A549 (cell line): ENCODE measurements around the gene GRM4. TPM values are rescaled to one million over a fixed set of nuclear protein-coding genes. Genes with fewer than 3 reads are reported as not detected.

ENCODE experiments used
- ATAC-seq, 2 experiments: fragments of 200-7000 bp in 1 of 2; fragments of >200 bp in 1 of 2; cut with Nextera tagmentation in 1 of 2; cut with Tn5 transposase in 1 of 2; 3 replicates each; pipeline versions ENCODE4 v1.8.0 to v1.9.1; 2018 to 2020; ENCODE audit warnings: mild to moderate bottlenecking in 1 of 2, moderate library complexity in 1 of 2
- CTCF ChIA-PET: fragments of 300-600 bp; sonication (Branson Sonifier 250); formaldehyde crosslinking; extraction: SDS; loops from one replicate; lab custom pipeline; 2021; ENCODE audit warnings: antibody characterized with exemption, inconsistent platforms; lab: Yijun Ruan, JAX
- POLR2A ChIA-PET: fragments of 350-600 bp; formaldehyde crosslinking; extraction: SDS; loops from one replicate; lab custom pipeline; 2021; ENCODE audit warnings: antibody characterized with exemption, inconsistent platforms; lab: Yijun Ruan, JAX
- DNase-seq, 2 experiments: peaks; one replicate each; pipeline versions ENCODE4 v3.0.0 to v3.0.0-alpha.2; 2011 to 2016; ENCODE audit warnings: low read depth in 1 of 2, low spot score in 1 of 2
- FAIRE-seq: peaks from 2 replicates; lab custom pipeline; 2011; peaks lifted over from hg19 to GRCh38; lab: Jason Lieb, UNC
- H3K27ac ChIP-seq, 2 experiments: fragments of >200 bp; sonication (Bioruptor Twin); formaldehyde crosslinking; 3 replicates each; pipeline ENCODE4 v1.5.1; 2016 to 2017
- H3K4me1 ChIP-seq: fragments of >200 bp; sonication (Bioruptor Twin); formaldehyde crosslinking; 3 replicates; pipeline ENCODE4 v1.6.1; 2016
- H3K4me2 ChIP-seq: fragments of >200 bp; sonication (Bioruptor Twin); formaldehyde crosslinking; 3 replicates; pipeline ENCODE4 v1.6.1; 2016
- H3K4me3 ChIP-seq: fragments of >200 bp; sonication (Bioruptor Twin); formaldehyde crosslinking; 3 replicates; pipeline ENCODE4 v1.5.1; 2016
- H3K9me3 ChIP-seq: fragments of >200 bp; sonication (Bioruptor Twin); formaldehyde crosslinking; 3 replicates; pipeline ENCODE4 v1.6.1; 2016
- BHLHE40 ChIP-seq: IDR thresholded peaks from 2 replicates; pipeline ENCODE4 v1.6.1; 2012; ENCODE audit warnings: low read depth, low read length, inconsistent platforms
- CEBPB ChIP-seq, 2 experiments: fragments of >200 bp in 1 of 2; sonication (Bioruptor Twin) in 1 of 2; formaldehyde crosslinking in 1 of 2; IDR thresholded peaks; 2 replicates each; pipeline ENCODE4 v1.6.1; 2012 to 2016
- CHD2 ChIP-seq: fragments of 150-350 bp; IDR thresholded peaks from 2 replicates; pipeline ENCODE4 v1.6.1; 2014; ENCODE audit warnings: low read length; ENCODE audit not compliant: partially characterized antibody
- CHD4 ChIP-seq: fragments of 200-600 bp; sonication (generic); IDR thresholded peaks from 2 replicates; pipeline ENCODE4 v1.6.1; 2016; ENCODE audit warnings: antibody characterized with exemption, mild to moderate bottlenecking, borderline replicate concordance
- EHMT2 ChIP-seq: fragments of 200-600 bp; sonication (generic); IDR thresholded peaks from 2 replicates; pipeline ENCODE4 v1.6.1; 2016; ENCODE audit warnings: antibody characterized with exemption, low read depth, mild to moderate bottlenecking, moderate library complexity
- FOSB ChIP-seq: fragments of 250-450 bp; sonication (Bioruptor Pico); IDR thresholded peaks from 2 replicates; pipeline ENCODE4 v1.5.0; 2020; ENCODE audit warnings: mild to moderate bottlenecking, moderate library complexity
- FOSL2 ChIP-seq, 2 experiments: fragments of 450-650 bp in 1 of 2; fragments of >200 bp in 1 of 2; sonication (Bioruptor Twin) in 1 of 2; formaldehyde crosslinking; IDR thresholded peaks; 2 replicates each; pipeline versions ENCODE4 v1.5.0 to v1.6.1; 2016 to 2020; ENCODE audit warnings: mild to moderate bottlenecking in 1 of 2, moderate library complexity in 1 of 2
- HDAC2 ChIP-seq: fragments of 200-600 bp; sonication (generic); IDR thresholded peaks from 2 replicates; pipeline ENCODE4 v1.6.1; 2016
- HOXA7 ChIP-seq: fragments of 250-450 bp; sonication (Bioruptor Pico); IDR thresholded peaks from 2 replicates; pipeline ENCODE4 v1.5.0; 2020; ENCODE audit warnings: mild to moderate bottlenecking, moderate library complexity
- HOXB13 ChIP-seq: fragments of 250-450 bp; sonication (Bioruptor Pico); IDR thresholded peaks from 2 replicates; pipeline ENCODE4 v1.5.0; 2020; ENCODE audit warnings: low read depth, mild to moderate bottlenecking, moderate library complexity
- HOXB5 ChIP-seq: fragments of 250-450 bp; sonication (Bioruptor Pico); IDR thresholded peaks from 2 replicates; pipeline ENCODE4 v1.5.0; 2020; ENCODE audit warnings: mild to moderate bottlenecking, moderate library complexity
- JUNB ChIP-seq: fragments of >200 bp; sonication (Bioruptor Twin); formaldehyde crosslinking; IDR thresholded peaks from 2 replicates; pipeline ENCODE4 v1.6.1; 2016
- KDM1A ChIP-seq: fragments of 200-600 bp; sonication (generic); IDR thresholded peaks from 2 replicates; pipeline ENCODE4 v1.6.1; 2016; ENCODE audit warnings: low read depth, mild to moderate bottlenecking
- MYC ChIP-seq: IDR thresholded peaks from 2 replicates; pipeline ENCODE4 v1.6.1; 2012; ENCODE audit warnings: mild to moderate bottlenecking, inconsistent platforms, low read length, improper control_type of control experiment, borderline replicate concordance
- PHF8 ChIP-seq: fragments of 200-600 bp; sonication (generic); IDR thresholded peaks from 2 replicates; pipeline ENCODE4 v1.6.1; 2016; ENCODE audit warnings: low read depth, mild to moderate bottlenecking, antibody characterized with exemption, moderate library complexity, borderline replicate concordance
- POLR2A ChIP-seq: IDR thresholded peaks from 2 replicates; pipeline ENCODE4 v1.6.1; 2012; ENCODE audit warnings: mild to moderate bottlenecking, low read length
- RAD21 ChIP-seq, 2 experiments: fragments of >200 bp in 1 of 2; sonication (Bioruptor Twin) in 1 of 2; formaldehyde crosslinking in 1 of 2; IDR thresholded peaks in 1 of 2; conservative IDR thresholded peaks in 1 of 2; 2 replicates in 1 of 2; 3 replicates in 1 of 2; pipeline ENCODE4 v1.6.1; 2012 to 2018; ENCODE audit warnings: inconsistent platforms in 1 of 2
- RARB ChIP-seq: fragments of 250-450 bp; sonication (Bioruptor Pico); IDR thresholded peaks from 2 replicates; pipeline ENCODE4 v1.8.0; 2021; ENCODE audit warnings: mild to moderate bottlenecking, moderate library complexity
- REST ChIP-seq: fragments of 200-600 bp; sonication (generic); IDR thresholded peaks from 2 replicates; pipeline ENCODE4 v1.6.1; 2016; ENCODE audit warnings: antibody characterized with exemption, mild to moderate bottlenecking, moderate library complexity
- RFX5 ChIP-seq: fragments of 450-650 bp; IDR thresholded peaks from 2 replicates; pipeline ENCODE4 v1.7.1; 2014; ENCODE audit warnings: antibody characterized with exemption, mild to moderate bottlenecking, moderate library complexity
- SMC3 ChIP-seq: fragments of >200 bp; sonication (Bioruptor Twin); formaldehyde crosslinking; IDR thresholded peaks from 3 replicates; pipeline ENCODE4 v1.6.1; 2018; ENCODE audit warnings: inconsistent platforms
- TFCP2L1 ChIP-seq: fragments of 250-450 bp; sonication (Bioruptor Pico); IDR thresholded peaks from 2 replicates; pipeline ENCODE4 v1.5.0; 2021; ENCODE audit warnings: mild to moderate bottlenecking
- TP53 ChIP-seq: fragments of 250-450 bp; sonication (Bioruptor Pico); IDR thresholded peaks from 2 replicates; pipeline ENCODE4 v1.5.0; 2021; ENCODE audit warnings: mild to moderate bottlenecking, moderate library complexity
- USF2 ChIP-seq: fragments of 450-650 bp; IDR thresholded peaks from 2 replicates; pipeline ENCODE4 v1.6.1; 2014; ENCODE audit warnings: antibody characterized with exemption
- ZC3H11A ChIP-seq: fragments of 450-650 bp; IDR thresholded peaks from 2 replicates; pipeline ENCODE4 v1.6.1; 2014; ENCODE audit warnings: antibody characterized with exemption, mild to moderate bottlenecking
- ZSCAN20 ChIP-seq: fragments of 250-450 bp; sonication (Bioruptor Pico); IDR thresholded peaks from 2 replicates; pipeline ENCODE4 v1.8.0; 2022; ENCODE audit warnings: mild to moderate bottlenecking, moderate library complexity
- WGBS: methylation state at CpG from one replicate; pipeline ENCODE4 v1.1.6; 2017; ENCODE audit errors: missing lambda C conversion rate; 5-methylcytosine and 5-hydroxymethylcytosine counted together
- polyA plus RNA-seq, 4 experiments: library from polyadenylated mRNA; depleted of rRNA in 3 of 4; stranded (reverse); fragments of >200 nt; fragmentation: RNase III in 1 of 4; extraction: RNeasy Plus Mini Kit Qiagen cat#74134 plus additional on column Dnase treatment in 1 of 4; gene quantifications; 2 replicates in 3 of 4; 3 replicates in 1 of 4; pipeline ENCODE4 v1.2.3, GENCODE V29; 2011 to 2017
- TF ChIP-seq, protein P1 (sequence below): fragments of >200 bp; sonication (Bioruptor Twin); formaldehyde crosslinking; IDR thresholded peaks from 3 replicates; pipeline ENCODE4 v1.6.1; 2016
- TF ChIP-seq, protein P2 (sequence below): fragments of 250-450 bp; sonication (Bioruptor Pico); IDR thresholded peaks from 2 replicates; pipeline ENCODE4 v1.5.0; 2020; ENCODE audit warnings: low read depth, mild to moderate bottlenecking, moderate library complexity
- TF ChIP-seq, protein P3 (sequence below): fragments of >200 bp; sonication (Bioruptor Twin); formaldehyde crosslinking; IDR thresholded peaks from 3 replicates; pipeline ENCODE4 v1.5.1; 2016

Gene GRM4
- polyA plus RNA-seq, 2 of the 4 experiments (the other 2 are of a cell fraction), result 0.05 TPM

DNA sequence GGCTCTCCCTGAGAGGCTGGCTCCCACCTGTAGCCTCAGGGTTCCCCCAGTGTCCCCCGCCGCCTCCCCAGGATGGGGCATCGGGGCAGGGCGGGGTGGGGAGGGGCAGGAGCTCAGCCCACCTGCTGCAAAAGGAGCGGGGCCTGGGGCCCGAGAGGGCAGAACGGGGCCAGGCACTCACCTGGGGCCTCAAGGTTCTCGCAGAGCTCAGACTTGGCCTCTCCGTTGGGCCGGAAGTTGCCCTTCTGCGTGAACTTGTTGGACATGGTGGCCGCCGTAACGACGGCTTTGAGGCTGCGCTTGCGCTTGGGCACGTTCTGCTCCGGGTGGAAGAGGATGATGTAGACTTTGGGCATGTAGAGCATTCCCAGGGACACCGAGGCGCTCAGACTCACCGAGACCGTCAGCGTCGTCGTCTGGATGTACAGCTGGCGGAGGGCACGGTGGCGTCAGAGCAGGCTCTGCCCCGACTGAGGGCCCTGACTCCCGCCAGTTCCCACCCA is 117.9 kb downstream of the GRM4 start (continued):
- no peak for TF ChIP-seq RARB (CRISPR knock-in tag)
- no peak for TF ChIP-seq HOXB5 (CRISPR knock-in tag)
- TF ChIP-seq TFCP2L1, result no peak
- TF ChIP-seq KDM1A, result no peak
- TF ChIP-seq CEBPB (IDR thresholded peaks at IDR 0.05), result no peak
- TF ChIP-seq USF2, result no peak
- TF ChIP-seq, all 56 proteins: peak for 0

GRCh38 chr6:34027445-34027936 is 118.4 kb downstream of the GRM4 start:
- ChIA-PET POLR2A (no interaction called here), CTCF (interaction anchor here (0.6 to 8.0 kb wide), 49 partner anchors 9 to 305 kb away, joined by 3 to 123 read pairs (median 4); no protein-coding TSS in a partner anchor)
- no peaks in the 10 kb centered on the region for H3K4me1 ChIP-seq
- H3K9me3 ChIP-seq, result no peaks in the 10 kb centered on the region; the same call in 2 of the 3 replicates
- peak overlapping the region in 1 of 2 experiments; percentile 60; a peak in 2 of 6 replicates for H3K27ac ChIP-seq
- 30% methylated on average over 2 of the region's 17 CpGs for WGBS
- DNase-seq (peak; percentile 24 to 68), FAIRE-seq (no peak), ATAC-seq (peak; percentile 84 to 94)
- no peak overlapping the region for H3K4me2 ChIP-seq
- no peak overlapping the region for H3K4me3 ChIP-seq
- no peak for TF ChIP-seq JUNB
- TF ChIP-seq CHD2, result no peak
- no peak for TF ChIP-seq HDAC2
- no peak for TF ChIP-seq CEBPB (IDR thresholded peaks at IDR 0.05)
- no peak for TF ChIP-seq RFX5
- TF ChIP-seq FOSB (CRISPR knock-in tag), result no peak
- TF ChIP-seq REST, result no peak
- TF ChIP-seq HOXA7 (CRISPR knock-in tag), result no peak
- TF ChIP-seq, protein P1, sequence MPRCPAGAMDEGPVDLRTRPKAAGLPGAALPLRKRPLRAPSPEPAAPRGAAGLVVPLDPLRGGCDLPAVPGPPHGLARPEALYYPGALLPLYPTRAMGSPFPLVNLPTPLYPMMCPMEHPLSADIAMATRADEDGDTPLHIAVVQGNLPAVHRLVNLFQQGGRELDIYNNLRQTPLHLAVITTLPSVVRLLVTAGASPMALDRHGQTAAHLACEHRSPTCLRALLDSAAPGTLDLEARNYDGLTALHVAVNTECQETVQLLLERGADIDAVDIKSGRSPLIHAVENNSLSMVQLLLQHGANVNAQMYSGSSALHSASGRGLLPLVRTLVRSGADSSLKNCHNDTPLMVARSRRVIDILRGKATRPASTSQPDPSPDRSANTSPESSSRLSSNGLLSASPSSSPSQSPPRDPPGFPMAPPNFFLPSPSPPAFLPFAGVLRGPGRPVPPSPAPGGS, result no peak
- TF ChIP-seq, protein P2, sequence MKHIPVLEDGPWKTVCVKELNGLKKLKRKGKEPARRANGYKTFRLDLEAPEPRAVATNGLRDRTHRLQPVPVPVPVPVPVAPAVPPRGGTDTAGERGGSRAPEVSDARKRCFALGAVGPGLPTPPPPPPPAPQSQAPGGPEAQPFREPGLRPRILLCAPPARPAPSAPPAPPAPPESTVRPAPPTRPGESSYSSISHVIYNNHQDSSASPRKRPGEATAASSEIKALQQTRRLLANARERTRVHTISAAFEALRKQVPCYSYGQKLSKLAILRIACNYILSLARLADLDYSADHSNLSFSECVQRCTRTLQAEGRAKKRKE, result no peak
- no peak for TF ChIP-seq ZC3H11A
- no peak for TF ChIP-seq TP53 (CRISPR knock-in tag)
- TF ChIP-seq RAD21 (conservative IDR thresholded peaks at IDR 0.05 in 1 of 2, IDR thresholded peaks at IDR 0.05 in 1 of 2), result peak; percentile 77 to 87
- TF ChIP-seq FOSL2 (IDR thresholded peaks at IDR 0.05), result no peak
- TF ChIP-seq FOSL2 (CRISPR knock-in tag; IDR thresholded peaks at IDR 0.05), result no peak
- TF ChIP-seq HOXB13 (CRISPR knock-in tag), result no peak
- TF ChIP-seq POLR2A, result no peak
- no peak for TF ChIP-seq EHMT2
- TF ChIP-seq, protein P3, sequence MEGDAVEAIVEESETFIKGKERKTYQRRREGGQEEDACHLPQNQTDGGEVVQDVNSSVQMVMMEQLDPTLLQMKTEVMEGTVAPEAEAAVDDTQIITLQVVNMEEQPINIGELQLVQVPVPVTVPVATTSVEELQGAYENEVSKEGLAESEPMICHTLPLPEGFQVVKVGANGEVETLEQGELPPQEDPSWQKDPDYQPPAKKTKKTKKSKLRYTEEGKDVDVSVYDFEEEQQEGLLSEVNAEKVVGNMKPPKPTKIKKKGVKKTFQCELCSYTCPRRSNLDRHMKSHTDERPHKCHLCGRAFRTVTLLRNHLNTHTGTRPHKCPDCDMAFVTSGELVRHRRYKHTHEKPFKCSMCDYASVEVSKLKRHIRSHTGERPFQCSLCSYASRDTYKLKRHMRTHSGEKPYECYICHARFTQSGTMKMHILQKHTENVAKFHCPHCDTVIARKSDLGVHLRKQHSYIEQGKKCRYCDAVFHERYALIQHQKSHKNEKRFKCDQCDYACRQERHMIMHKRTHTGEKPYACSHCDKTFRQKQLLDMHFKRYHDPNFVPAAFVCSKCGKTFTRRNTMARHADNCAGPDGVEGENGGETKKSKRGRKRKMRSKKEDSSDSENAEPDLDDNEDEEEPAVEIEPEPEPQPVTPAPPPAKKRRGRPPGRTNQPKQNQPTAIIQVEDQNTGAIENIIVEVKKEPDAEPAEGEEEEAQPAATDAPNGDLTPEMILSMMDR, result peak; percentile 63
- TF ChIP-seq ZSCAN20 (CRISPR knock-in tag), result no peak
- TF ChIP-seq MYC, result no peak
- peak; percentile 94 for TF ChIP-seq SMC3
- TF ChIP-seq CHD4, result no peak
- no peak for TF ChIP-seq BHLHE40
- TF ChIP-seq PHF8, result no peak
